Measurements from ENCODE around the gene RAP1GAP.

GRCh38 chr1:21668232-21668950 lies 766 bp downstream of the RAP1GAP start:
- TF ChIP-seq CTCF (IDR thresholded peaks at IDR 0.05; ENCODE audit: borderline replicate concordance, extremely low read depth, low read length, poor library complexity, severe bottlenecking) (no peak), EZH2 (IDR thresholded peaks at IDR 0.05; ENCODE audit: borderline replicate concordance, low read depth, low read length, severe bottlenecking) (no peak)
